GM12873 (cell line): ENCODE data around the gene APEX1.

Source experiments
- CTCF ChIP-seq: IDR thresholded peaks from 2 replicates; pipeline ENCODE4 v1.5.1; 2012; ENCODE audit warnings: low read depth, mild to moderate bottlenecking, moderate library complexity, low read length, control low read depth; ENCODE audit not compliant: insufficient read depth; ENCODE audit errors: missing control alignments

Gene APEX1

GRCh38 chr14:20498622-20499021 is 43.6 kb downstream of the APEX1 start:
- no peak for TF ChIP-seq CTCF

GRCh38 chr14:20499108-20499507 is 44.1 kb downstream of the APEX1 start:
- TF ChIP-seq CTCF, result no peak

- TF ChIP-seq CTCF, result no peak
These were observed 44.9 kb downstream of the APEX1 start for GRCh38 chr14:20499881-20500280.

- TF ChIP-seq CTCF, result no peak
These were observed 46.3 kb downstream of the APEX1 start for GRCh38 chr14:20501346-20501745.

- no peak for TF ChIP-seq CTCF
These were observed 48.9 kb downstream of the APEX1 start for GRCh38 chr14:20503898-20504297.
